Panc1 (cell line): ENCODE measurements around the gene NOS1AP. TPM values are rescaled to one million over a fixed set of nuclear protein-coding genes. Genes with fewer than 3 reads are reported as not detected.
A peak's percentile ranks its signal among the peaks of the same experiment; 100 is the strongest.

Source experiments
- ATAC-seq: fragments of 200-7000 bp; cut with Tn5 transposase; 2 replicates; pipeline ENCODE4 v1.9.1; 2020; ENCODE audit warnings: mild to moderate bottlenecking, moderate library complexity
- BruUV-seq: library from RNA; stranded (reverse); fragments of 400-500 nt; replicated peaks from 2 replicates; lab custom pipeline; 2021; lab: Mats Ljungman, UMichigan
- CTCF ChIA-PET: fragments of 300-600 bp; sonication (Branson Sonifier 250); formaldehyde crosslinking; loops from one replicate; lab custom pipeline; 2022; ENCODE audit warnings: antibody characterized with exemption; lab: Charles Lee
- POLR2A ChIA-PET: fragments of 300-600 bp; sonication (Branson Sonifier 250); formaldehyde crosslinking; loops from one replicate; lab custom pipeline; 2022; ENCODE audit warnings: antibody characterized with exemption; lab: Charles Lee
- DNase-seq: peaks from one replicate; pipeline ENCODE4 v3.0.0-alpha.2; 2010; ENCODE audit warnings: low read depth, low spot score
- H3K27ac ChIP-seq: 2 replicates; pipeline ENCODE4 v1.5.1; 2011; ENCODE audit warnings: mild to moderate bottlenecking, low read length, inconsistent platforms
- H3K27me3 ChIP-seq: fragments of 200-500 bp; sonication (Bioruptor generic); 2 replicates; pipeline ENCODE4 v1.6.0; 2014; ENCODE audit warnings: low read length, inconsistent platforms; ENCODE audit not compliant: control insufficient read depth, insufficient read depth
- H3K36me3 ChIP-seq: fragments of 200-500 bp; sonication (Bioruptor generic); 2 replicates; pipeline ENCODE4 v1.5.1; 2014; ENCODE audit warnings: inconsistent platforms, mild to moderate bottlenecking, low read length, moderate library complexity; ENCODE audit not compliant: control insufficient read depth, insufficient read depth
- H3K4me1 ChIP-seq: 2 replicates; pipeline ENCODE4 v1.5.1; 2011; ENCODE audit warnings: inconsistent platforms, mild to moderate bottlenecking, low read length, moderate library complexity; ENCODE audit not compliant: control insufficient read depth, insufficient read depth
- H3K4me3 ChIP-seq, 2 experiments: 2 replicates each; pipeline ENCODE4 v1.5.1; 2011 to 2012; ENCODE audit warnings: low read depth in 2 of 2, low read length in 2 of 2, mild to moderate bottlenecking in 2 of 2, inconsistent platforms in 1 of 2, moderate library complexity in 1 of 2
- H3K9me3 ChIP-seq: fragments of 200-500 bp; sonication (Bioruptor generic); 2 replicates; pipeline ENCODE4 v1.5.1; 2014; ENCODE audit warnings: low read depth, mild to moderate bottlenecking, inconsistent platforms, low read length, moderate library complexity; ENCODE audit not compliant: control insufficient read depth, insufficient read depth
- CTCF ChIP-seq: fragments of 450-650 bp; IDR thresholded peaks from 2 replicates; pipeline ENCODE4 v1.5.1; 2017; ENCODE audit warnings: mild to moderate bottlenecking
- POLR2AphosphoS5 ChIP-seq: IDR thresholded peaks from 2 replicates; pipeline ENCODE4 v1.6.1; 2012; ENCODE audit warnings: mild to moderate bottlenecking, low read depth, low read length, moderate library complexity
- REST ChIP-seq, 2 experiments: IDR thresholded peaks; 2 replicates each; pipeline ENCODE4 v1.6.1; 2011 to 2012; ENCODE audit warnings: low read depth in 2 of 2, control low read depth in 1 of 2, low read length in 1 of 2, mild to moderate bottlenecking in 1 of 2, moderate library complexity in 1 of 2; ENCODE audit not compliant: insufficient read depth in 1 of 2
- SIN3A ChIP-seq: IDR thresholded peaks from 2 replicates; pipeline ENCODE4 v1.6.1; 2012; ENCODE audit warnings: low read depth, mild to moderate bottlenecking, low read length, moderate library complexity, borderline replicate concordance; ENCODE audit not compliant: insufficient read depth
- TCF7L2 ChIP-seq: IDR thresholded peaks from 2 replicates; pipeline ENCODE4 v1.6.1; 2011; ENCODE audit warnings: mild to moderate bottlenecking, low read depth, low read length, inconsistent platforms
- in situ Hi-C: cut with HindIII; loops from 2 replicates; pipeline ENCODE4 v1.10.0; 2016; ENCODE audit warnings: low sequenced_read_pairs, low pct_unique_long_range_greater_than_20kb
- intact Hi-C: fragments of 100-400 bp; cut with micrococcal nuclease; formaldehyde crosslinking; loops from one replicate; pipeline ENCODE4 v1.10.0; 2022; ENCODE audit not compliant: unreplicated experiment
- total RNA-seq: library from RNA; stranded (reverse); gene quantifications from one replicate; pipeline ENCODE4 v1.2.1, GENCODE V29; 2021; ENCODE audit not compliant: unreplicated experiment

Gene NOS1AP
- total RNA-seq, 1 experiment from 2014 or later = 27.9 TPM

- BruUV-seq = no TSS peak
- H3K4me3 ChIP-seq = no peak overlapping the region
- no peak for DNase-seq
- peaks cover 38% of the 10 kb centered on the region for H3K4me1 ChIP-seq
- H3K27ac ChIP-seq = no peak overlapping the region
- H3K36me3 ChIP-seq = no peaks in the 10 kb centered on the region
- ATAC-seq = no peak
- no peaks in the 10 kb centered on the region for H3K9me3 ChIP-seq
- H3K27me3 ChIP-seq = no peaks in the 10 kb centered on the region
- ChIA-PET CTCF (no interaction called here), POLR2A (no interaction called here)
- in situ Hi-C loops = no loop called here
- intact Hi-C loops = no loop called here
- no peak for TF ChIP-seq CTCF
- no peak for TF ChIP-seq SIN3A
- TF ChIP-seq POLR2AphosphoS5 = no peak
- TF ChIP-seq REST (IDR thresholded peaks at IDR 0.05; ENCODE audit: insufficient read depth in 1 of 2, low read depth in 2 of 2, low read length in 1 of 2) = no peak
- TF ChIP-seq TCF7L2 = no peak
Observed at GRCh38 chr1:162281426-162281825, 211.9 kb downstream of the NOS1AP start.

- H3K4me3 ChIP-seq = no peak overlapping the region
- TF ChIP-seq SIN3A = no peak
- no peak for ATAC-seq
- intact Hi-C loops (no loop called here), in situ Hi-C loops (no loop called here)
- no peaks in the 10 kb centered on the region for H3K27me3 ChIP-seq
- no peaks in the 10 kb centered on the region for H3K9me3 ChIP-seq
- no TSS peak for BruUV-seq
- ChIA-PET CTCF (no interaction called here), POLR2A (no interaction called here)
- H3K36me3 ChIP-seq = no peaks in the 10 kb centered on the region
- DNase-seq = no peak
- peaks cover 27% of the 10 kb centered on the region for H3K4me1 ChIP-seq
- H3K27ac ChIP-seq = peak overlapping the region; percentile 0; the same call in 1 of the 2 replicates
Observed at GRCh38 chr1:162283657-162284056, 214.2 kb downstream of the NOS1AP start.

GRCh38 chr1:162284206-162284955, 214.9 kb downstream of the NOS1AP start:
- ATAC-seq (no peak), DNase-seq (no peak)
- TF ChIP-seq SIN3A (no peak), REST (IDR thresholded peaks at IDR 0.05; ENCODE audit: insufficient read depth in 1 of 2, low read depth in 2 of 2, low read length in 1 of 2) (no peak), TCF7L2 (no peak), CTCF (no peak), POLR2AphosphoS5 (no peak)
- Histone ChIP-seq H3K4me1 (peaks cover 23% of the 10 kb centered on the region), H3K27ac (peak overlapping the region; percentile 0; the same call in 1 of the 2 replicates), H3K27me3 (no peaks in the 10 kb centered on the region), H3K36me3 (no peaks in the 10 kb centered on the region), H3K4me3 (no peak overlapping the region), H3K9me3 (no peaks in the 10 kb centered on the region)
- in situ Hi-C loops = no loop called here
- intact Hi-C loops = no loop called here
- ChIA-PET POLR2A (no interaction called here), CTCF (no interaction called here)
- no TSS peak for BruUV-seq
